Breast epithelium (tissue), 3 donors: ENCODE data around the gene TRPM3.

ENCODE experiments used
- CTCF ChIP-seq, 3 donors: fragments of 450-650 bp; IDR thresholded peaks; one replicate each; pipeline ENCODE4 v1.5.1; 2016 to 2017; ENCODE audit warnings: antibody characterized with exemption in 3 of 3, mild to moderate bottlenecking in 3 of 3, moderate library complexity in 3 of 3
- POLR2A ChIP-seq: fragments of 450-650 bp; IDR thresholded peaks from one replicate; pipeline ENCODE4 v1.6.1; 2016; ENCODE audit warnings: antibody characterized with exemption, mild to moderate bottlenecking, moderate library complexity

- no peak for TF ChIP-seq CTCF (IDR thresholded peaks at IDR 0.05)
- TF ChIP-seq POLR2A: no peak
Measured at GRCh38 chr9:70610287-70610644, 511.2 kb downstream of the TRPM3 start.
